ENCODE measurements around the gene ZCCHC2. TPM values are rescaled to one million over a fixed set of nuclear protein-coding genes. Genes with fewer than 3 reads are reported as not detected.

The ZCCHC2 gene
- total and polyA plus RNA-seq, 5 experiments from 2014 or later = 1.8 to 55.8 (median 2.6) TPM

DNA sequence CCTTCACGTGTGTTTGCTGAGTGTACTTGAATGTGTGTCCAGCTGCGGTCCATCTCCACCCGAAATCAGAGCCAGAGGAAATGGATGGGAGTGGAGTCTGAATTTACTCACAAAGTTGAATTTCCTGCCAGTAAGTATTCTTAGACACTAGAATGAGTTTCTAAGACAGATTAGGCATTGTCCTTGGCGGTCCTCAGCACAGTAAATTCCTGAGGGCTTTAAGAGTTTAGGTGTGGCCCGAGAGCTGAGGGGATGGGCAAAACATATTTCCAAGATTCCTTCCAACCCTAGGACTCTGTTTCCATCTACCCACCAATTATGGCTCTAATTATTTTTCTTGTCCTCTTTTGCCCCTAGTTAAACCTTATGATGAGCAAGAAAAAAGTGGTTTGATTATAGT is 102.2 kb downstream of the ZCCHC2 start:
- POLR2A ChIA-PET = interaction anchor here (0.6 kb wide), 1 partner anchor 11 kb away, joined by 3 read pairs; no protein-coding TSS in a partner anchor
- H3K9me3 Mint-ChIP-seq = no peaks in the 10 kb centered on the region
- DNase-seq (no peak), ATAC-seq (no peak)
- H3K4me1 Mint-ChIP-seq = no peaks in the 10 kb centered on the region
- H3K36me3 Mint-ChIP-seq = no peaks in the 10 kb centered on the region
- H3K4me3 Mint-ChIP-seq = no peak overlapping the region
- H3K27me3 Mint-ChIP-seq = peaks cover 0 to 4% (median under 1%) of the 10 kb centered on the region in 5 donors
- H3K27ac Mint-ChIP-seq = no peak overlapping the region

Other genes with a start within 250 kb of the ZCCHC2 start
- gene TNFRSF11A, start 197.7 kb upstream of the ZCCHC2 start, total RNA-seq = under 1 TPM; 0.08 to 0.36 TPM
- gene TNFRSF11A, start 197.7 kb upstream of the ZCCHC2 start, polyA plus RNA-seq = not detected
- gene PHLPP1, start 192.5 kb downstream of the ZCCHC2 start, total RNA-seq = 1 to 10 TPM; 8.0 to 9.4 TPM
- gene PHLPP1, start 192.5 kb downstream of the ZCCHC2 start, polyA plus RNA-seq = under 1 TPM; 0.17 to 0.44 (median 0.41) TPM